HCT116 (cell line): Measurements from ENCODE around the gene MMP12. TPM values are rescaled to one million over a fixed set of nuclear protein-coding genes. Genes with fewer than 3 reads are reported as not detected.

ENCODE experiments used
- ATAC-seq: fragments of 200-7000 bp; cut with Tn5 transposase; 2 replicates; pipeline ENCODE4 v1.9.1; 2020; ENCODE audit warnings: mild to moderate bottlenecking, moderate library complexity
- BruUV-seq: library from RNA; stranded (reverse); fragments of 400-500 nt; replicated peaks from 2 replicates; lab custom pipeline; 2021; lab: Mats Ljungman, UMichigan
- CTCF ChIA-PET: fragments of 300-600 bp; sonication (Branson Sonifier 250); formaldehyde crosslinking; loops from one replicate; lab custom pipeline; 2021; ENCODE audit warnings: antibody characterized with exemption; lab: Charles Lee
- POLR2A ChIA-PET: fragments of 300-600, 350-600 bp; sonication (Branson Sonifier 250); formaldehyde crosslinking; loops from one replicate; lab custom pipeline; 2021; ENCODE audit warnings: antibody characterized with exemption; lab: Charles Lee
- RAD21 ChIA-PET, 2 experiments: fragments of 300-600 bp; sonication (Branson Sonifier 250); formaldehyde crosslinking; loops; one replicate each; lab custom pipeline; 2023; ENCODE audit warnings: low total read pairs in 2 of 2; ENCODE audit not compliant: uncharacterized antibody in 2 of 2, unreplicated experiment in 2 of 2, low non-redundant PET in 1 of 2; lab: Charles Lee
- DNase-seq: peaks from one replicate; pipeline ENCODE4 v3.0.0-alpha.2; 2010; ENCODE audit warnings: low read depth, low spot score
- H2AFZ ChIP-seq: fragments of 200-600 bp; shearing (Covaris generic), sonication (generic); 2 replicates; pipeline ENCODE4 v1.6.1; 2017; ENCODE audit warnings: low read depth, mixed run types, mixed read lengths, antibody characterized with exemption, low read length; ENCODE audit not compliant: poor library complexity, severe bottlenecking
- H3K27ac ChIP-seq: 2 replicates; pipeline ENCODE4 v1.5.1; 2012; ENCODE audit warnings: low read depth, low read length
- H3K27me3 ChIP-seq: fragments of 200-600 bp; sonication (generic); 2 replicates; pipeline ENCODE4 v1.6.1; 2016; ENCODE audit warnings: mixed run types, low read length, mixed read lengths; ENCODE audit not compliant: insufficient read depth
- H3K36me3 ChIP-seq, 2 experiments: fragments of 200-500 bp in 1 of 2; fragments of 200-600 bp in 1 of 2; sonication (Bioruptor generic) in 1 of 2; sonication (generic) in 1 of 2; 2 replicates each; pipeline versions ENCODE4 v1.5.1 to v1.6.1; 2014 to 2016; ENCODE audit warnings: low read length in 2 of 2, inconsistent platforms in 1 of 2, mixed read lengths in 1 of 2, mixed run types in 1 of 2; ENCODE audit not compliant: insufficient read depth in 2 of 2, control insufficient read depth in 1 of 2
- H3K4me1 ChIP-seq, 2 experiments: fragments of 200-600 bp in 1 of 2; sonication (generic) in 1 of 2; 2 replicates each; pipeline versions ENCODE4 v1.5.1 to v1.6.1; 2012 to 2017; ENCODE audit warnings: low read length in 2 of 2, inconsistent platforms in 1 of 2, mild to moderate bottlenecking in 1 of 2, mixed read lengths in 1 of 2, mixed run types in 1 of 2, moderate library complexity in 1 of 2; ENCODE audit not compliant: insufficient read depth in 2 of 2, control insufficient read depth in 1 of 2
- H3K4me2 ChIP-seq: fragments of 200-600 bp; sonication (generic); 2 replicates; pipeline ENCODE4 v1.6.1; 2017; ENCODE audit warnings: mixed run types, low read length, mixed read lengths
- H3K4me3 ChIP-seq, 2 experiments: fragments of 200-600 bp in 1 of 2; sonication (generic) in 1 of 2; replicated peaks in 1 of 2; 2 replicates each; pipeline ENCODE4 v1.5.1; 2011 to 2016; ENCODE audit warnings: low read length in 2 of 2, control low read depth in 1 of 2, low read depth in 1 of 2, mild to moderate bottlenecking in 1 of 2, mixed read lengths in 1 of 2, mixed run types in 1 of 2
- H3K79me2 ChIP-seq: fragments of 200-600 bp; sonication (generic); 2 replicates; pipeline ENCODE4 v1.6.1; 2017; ENCODE audit warnings: mild to moderate bottlenecking, mixed run types, low read length, moderate library complexity, mixed read lengths; ENCODE audit not compliant: insufficient read depth
- H3K9ac ChIP-seq: fragments of 200-600 bp; sonication (generic); 2 replicates; pipeline ENCODE4 v1.6.1; 2016; ENCODE audit warnings: low read length, mixed read lengths
- H3K9me2 ChIP-seq: fragments of 200-600 bp; sonication (generic), shearing (Covaris generic); 2 replicates; pipeline ENCODE4 v1.6.1; 2017; ENCODE audit warnings: mixed run types, mild to moderate bottlenecking, moderate library complexity; ENCODE audit not compliant: insufficient read depth
- H3K9me3 ChIP-seq, 2 experiments: fragments of 200-500 bp in 1 of 2; fragments of 200-600 bp in 1 of 2; sonication (Bioruptor generic) in 1 of 2; sonication (generic) in 1 of 2; 2 replicates each; pipeline ENCODE4 v1.6.1; 2014 to 2017; ENCODE audit warnings: low read length in 2 of 2, mixed read lengths in 2 of 2, inconsistent platforms in 1 of 2, low read depth in 1 of 2, mild to moderate bottlenecking in 1 of 2, mixed run types in 1 of 2, moderate library complexity in 1 of 2; ENCODE audit not compliant: control insufficient read depth in 1 of 2, insufficient read depth in 1 of 2
- H4K20me1 ChIP-seq: fragments of 200-600 bp; sonication (generic), shearing (Covaris generic); 2 replicates; pipeline ENCODE4 v1.6.1; 2017; ENCODE audit warnings: mixed run types, mild to moderate bottlenecking, moderate library complexity; ENCODE audit not compliant: insufficient read depth
- CEBPB ChIP-seq: IDR thresholded peaks from 2 replicates; pipeline ENCODE4 v1.6.1; 2012; ENCODE audit warnings: low read depth
- EGR1 ChIP-seq: IDR thresholded peaks from 2 replicates; pipeline ENCODE4 v1.6.1; 2012; ENCODE audit warnings: low read depth
- ELF1 ChIP-seq: IDR thresholded peaks from 2 replicates; pipeline ENCODE4 v1.6.1; 2012; ENCODE audit warnings: low read depth, borderline replicate concordance
- EZH2phosphoT487 ChIP-seq: fragments of 200-600 bp; IDR thresholded peaks from 2 replicates; pipeline ENCODE4 v1.6.1; 2018; ENCODE audit warnings: antibody characterized with exemption, borderline replicate concordance
- MAX ChIP-seq: IDR thresholded peaks from 2 replicates; pipeline ENCODE4 v1.6.1; 2012
- POLR2AphosphoS5 ChIP-seq: IDR thresholded peaks from 2 replicates; pipeline ENCODE4 v1.6.1; 2011; ENCODE audit warnings: mild to moderate bottlenecking, low read depth, low read length, moderate library complexity
- SIN3A ChIP-seq: IDR thresholded peaks from 2 replicates; pipeline ENCODE4 v1.6.1; 2012; ENCODE audit warnings: low read depth
- SP1 ChIP-seq: IDR thresholded peaks from 2 replicates; pipeline ENCODE4 v1.6.1; 2012; ENCODE audit warnings: low read depth
- TCF7L2 ChIP-seq: IDR thresholded peaks from 2 replicates; pipeline ENCODE4 v1.7.0; 2011; ENCODE audit warnings: borderline replicate concordance, inconsistent platforms; ENCODE audit not compliant: insufficient read depth, insufficient read length; ENCODE audit errors: extremely low read depth
- YY1 ChIP-seq: IDR thresholded peaks from 2 replicates; pipeline ENCODE4 v1.6.1; 2011; ENCODE audit warnings: low read length, low read depth, moderate library complexity, mild to moderate bottlenecking; ENCODE audit not compliant: insufficient replicate concordance; ENCODE audit errors: extremely low read depth
- ZBTB33 ChIP-seq: IDR thresholded peaks from 2 replicates; pipeline ENCODE4 v1.6.1; 2011; ENCODE audit warnings: mild to moderate bottlenecking, low read length, moderate library complexity; ENCODE audit not compliant: insufficient replicate concordance; ENCODE audit errors: extremely low read depth
- ZNF274 ChIP-seq: fragments of 200-500 bp; sonication (Bioruptor generic); IDR thresholded peaks from 2 replicates; pipeline ENCODE4 v1.6.1; 2014; ENCODE audit warnings: mild to moderate bottlenecking, low read depth, low read length, inconsistent platforms
- intact Hi-C: fragments of 100-400 bp; cut with micrococcal nuclease; formaldehyde crosslinking; loops from 2 replicates; pipeline ENCODE4 v1.10.0; 2022
- total RNA-seq: library from RNA; stranded (reverse); gene quantifications from one replicate; pipeline ENCODE4 v1.2.1, GENCODE V29; 2021; ENCODE audit not compliant: unreplicated experiment
- TF ChIP-seq, protein P1 (sequence below), 3 experiments: fragments of 200-600 bp in 1 of 3; sonication (generic) in 1 of 3; IDR thresholded peaks in 2 of 3; conservative IDR thresholded peaks in 1 of 3; 2 replicates each; pipeline ENCODE4 v1.5.1; 2012 to 2017; ENCODE audit warnings: low read depth in 2 of 3, low read length in 2 of 3, antibody characterized with exemption in 1 of 3, borderline replicate concordance in 1 of 3, control low read depth in 1 of 3, mild to moderate bottlenecking in 1 of 3, mixed read lengths in 1 of 3, mixed run types in 1 of 3, moderate library complexity in 1 of 3; ENCODE audit not compliant: insufficient read depth in 1 of 3

The MMP12 gene
- total RNA-seq, 1 experiment from 2014 or later, result not detected

DNA sequence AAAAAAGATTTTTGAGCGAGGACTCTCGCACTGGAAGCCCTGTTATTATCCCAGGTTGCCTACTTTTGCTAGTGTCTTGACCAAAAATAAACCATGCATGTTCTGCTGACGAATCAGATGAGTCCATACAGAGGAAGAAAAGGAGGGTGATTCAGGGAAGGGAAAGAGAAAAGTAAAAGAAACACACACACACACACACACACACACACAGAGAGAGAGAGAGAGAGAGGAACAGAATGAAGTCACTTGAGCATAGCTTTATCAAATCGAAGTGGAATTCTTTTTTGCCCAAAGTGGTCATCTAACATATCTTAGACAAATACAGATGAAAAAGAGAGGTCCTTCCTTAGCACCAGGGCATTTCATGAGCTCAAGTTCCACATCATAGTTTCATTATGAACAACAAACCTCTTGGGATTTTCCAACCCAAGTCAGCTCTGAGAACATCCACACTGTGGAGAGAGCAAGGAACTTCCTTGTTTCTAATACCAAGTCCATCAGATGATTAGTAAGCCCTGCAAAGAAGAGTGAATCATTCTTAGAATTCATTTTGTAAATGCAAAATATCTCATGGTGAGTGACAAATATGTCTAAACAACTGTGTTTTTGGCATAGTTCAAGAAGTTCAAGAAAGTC, 7.7 kb upstream of the MMP12 start:
- Histone ChIP-seq H3K79me2 (no peaks in the 10 kb centered on the region), H3K4me2 (no peak overlapping the region), H2AFZ (no peak overlapping the region), H3K9ac (no peak overlapping the region), H3K4me3 (no peak overlapping the region), H3K9me2 (no peaks in the 10 kb centered on the region), H3K27me3 (no peaks in the 10 kb centered on the region), H3K36me3 (no peaks in the 10 kb centered on the region), H4K20me1 (no peaks in the 10 kb centered on the region)
- ATAC-seq (no peak), DNase-seq (no peak)
- POLR2A ChIA-PET, result no interaction called here
- intact Hi-C loops, result no loop called here
- no peak for TF ChIP-seq SP1
- TF ChIP-seq, protein P1, sequence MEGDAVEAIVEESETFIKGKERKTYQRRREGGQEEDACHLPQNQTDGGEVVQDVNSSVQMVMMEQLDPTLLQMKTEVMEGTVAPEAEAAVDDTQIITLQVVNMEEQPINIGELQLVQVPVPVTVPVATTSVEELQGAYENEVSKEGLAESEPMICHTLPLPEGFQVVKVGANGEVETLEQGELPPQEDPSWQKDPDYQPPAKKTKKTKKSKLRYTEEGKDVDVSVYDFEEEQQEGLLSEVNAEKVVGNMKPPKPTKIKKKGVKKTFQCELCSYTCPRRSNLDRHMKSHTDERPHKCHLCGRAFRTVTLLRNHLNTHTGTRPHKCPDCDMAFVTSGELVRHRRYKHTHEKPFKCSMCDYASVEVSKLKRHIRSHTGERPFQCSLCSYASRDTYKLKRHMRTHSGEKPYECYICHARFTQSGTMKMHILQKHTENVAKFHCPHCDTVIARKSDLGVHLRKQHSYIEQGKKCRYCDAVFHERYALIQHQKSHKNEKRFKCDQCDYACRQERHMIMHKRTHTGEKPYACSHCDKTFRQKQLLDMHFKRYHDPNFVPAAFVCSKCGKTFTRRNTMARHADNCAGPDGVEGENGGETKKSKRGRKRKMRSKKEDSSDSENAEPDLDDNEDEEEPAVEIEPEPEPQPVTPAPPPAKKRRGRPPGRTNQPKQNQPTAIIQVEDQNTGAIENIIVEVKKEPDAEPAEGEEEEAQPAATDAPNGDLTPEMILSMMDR (IDR thresholded peaks at IDR 0.05 in 2 of 3, conservative IDR thresholded peaks at IDR 0.05 in 1 of 3; ENCODE audit: borderline replicate concordance in 1 of 3, insufficient read depth in 1 of 3, low read depth in 2 of 3, low read length in 2 of 3), result no peak
- no peak for TF ChIP-seq POLR2AphosphoS5
- no peak for TF ChIP-seq ELF1
- TF ChIP-seq SIN3A, result no peak
- no peak for TF ChIP-seq TCF7L2
- TF ChIP-seq EGR1, result no peak
- TF ChIP-seq ZNF274, result no peak
- no peak for TF ChIP-seq ZBTB33
- TF ChIP-seq MAX, result no peak
- no peak for TF ChIP-seq YY1
- TF ChIP-seq EZH2phosphoT487, result no peak
- no peak for TF ChIP-seq CEBPB
- TF ChIP-seq, all 23 proteins: peak for 0
- ChIA-PET CTCF (no interaction called here), RAD21 (no interaction called here)
- H3K9me3 ChIP-seq, result no peaks in the 10 kb centered on the region
- no peaks in the 10 kb centered on the region for H3K4me1 ChIP-seq
- H3K27ac ChIP-seq, result no peak overlapping the region
- BruUV-seq, result no TSS peak
